GM11168 (cell line): ENCODE data around the gene MAGEA6.
"Not testable (repeated sequence)": the region's sequence is repeated elsewhere in the genome, so short reads cannot be mapped to it uniquely, and the experiment has no call there.

ENCODE experiments used
- in situ Hi-C: fragments of 300-500 bp; cut with MboI; formaldehyde crosslinking; loops from one replicate; pipeline ENCODE4 v1.12.0; 2022; ENCODE audit warnings: low sequenced_read_pairs; ENCODE audit not compliant: unreplicated experiment

Gene MAGEA6

GRCh38 chrX:152735101-152735500 is 34.4 kb downstream of the MAGEA6 start:
- in situ Hi-C loops = no loop called here

DNA sequence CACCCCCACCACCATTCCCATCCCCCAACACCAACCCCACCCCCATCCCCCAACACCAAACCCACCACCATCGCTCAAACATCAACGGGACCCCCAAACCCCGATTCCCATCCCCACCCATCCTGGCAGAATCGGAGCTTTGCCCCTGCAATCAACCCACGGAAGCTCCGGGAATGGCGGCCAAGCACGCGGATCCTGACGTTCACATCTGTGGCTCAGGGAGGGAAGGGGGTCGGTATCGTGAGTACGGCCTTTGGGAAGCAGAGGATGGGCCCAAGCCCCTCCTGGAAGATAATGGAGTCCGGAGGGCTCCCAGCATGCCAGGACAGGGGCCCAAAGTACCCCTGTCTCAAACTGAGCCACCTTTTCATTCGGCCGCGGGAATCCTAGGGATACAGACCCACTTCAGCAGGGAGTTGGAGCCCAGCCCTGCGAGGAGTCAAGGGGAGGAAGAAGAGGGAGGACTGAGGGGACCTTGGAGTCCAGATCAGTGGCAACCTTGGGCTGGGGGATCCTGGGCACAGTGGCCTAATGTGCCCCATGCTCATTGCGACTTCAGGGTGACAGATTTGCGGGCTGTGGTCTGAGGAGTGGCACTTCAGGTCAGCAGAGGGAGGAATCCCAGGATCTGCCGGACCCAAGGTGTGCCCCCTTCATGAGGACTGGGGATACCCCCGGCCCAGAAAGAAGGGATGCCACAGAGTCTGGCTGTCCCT is 35.2 kb downstream of the MAGEA6 start:
- in situ Hi-C loops = not testable (repeated sequence)

DNA sequence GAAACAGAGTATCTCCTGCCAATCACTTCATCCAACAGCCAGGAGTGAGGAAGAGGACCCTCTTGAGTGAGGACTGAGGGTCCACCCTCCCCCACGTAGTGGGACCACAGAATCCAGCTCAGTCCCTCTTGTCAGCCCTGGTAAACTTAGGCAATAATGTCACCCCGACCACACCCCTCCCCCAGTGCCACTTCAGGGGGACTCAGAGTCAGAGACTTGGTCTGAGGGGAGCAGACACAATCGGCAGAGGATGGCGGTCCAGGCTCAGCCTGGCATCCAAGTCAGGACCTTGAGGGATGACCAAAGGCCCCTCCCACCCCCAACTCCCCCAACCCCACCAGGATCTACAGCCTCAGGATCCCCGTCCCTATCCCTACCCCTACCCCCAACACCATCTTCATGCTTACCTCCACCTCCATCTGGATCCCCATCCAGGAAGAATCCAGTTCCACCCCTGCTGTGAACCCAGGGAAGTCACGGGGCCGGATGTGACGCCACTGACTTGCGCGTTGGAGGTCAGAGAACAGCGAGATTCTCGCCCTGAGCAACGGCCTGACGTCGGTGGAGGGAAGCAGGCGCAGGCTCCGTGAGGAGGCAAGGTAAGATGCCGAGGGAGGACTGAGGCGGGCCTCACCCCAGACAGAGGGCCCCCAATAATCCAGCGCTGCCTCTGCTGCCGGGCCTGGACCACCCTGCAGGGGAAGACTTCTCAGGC is 36.1 kb downstream of the MAGEA6 start, which contains the start of the genes CSAG1 and MAGEA12:
CSAG1 (minus strand) TSS at position 461 of the 715 bp plus-strand sequence. CDS start 1,261 bp downstream, outside the sequence.
MAGEA12 (plus strand) TSS at position 497 of the 715 bp plus-strand sequence. CDS start 2,405 bp downstream, outside the sequence.
- in situ Hi-C loops = no loop called here

DNA sequence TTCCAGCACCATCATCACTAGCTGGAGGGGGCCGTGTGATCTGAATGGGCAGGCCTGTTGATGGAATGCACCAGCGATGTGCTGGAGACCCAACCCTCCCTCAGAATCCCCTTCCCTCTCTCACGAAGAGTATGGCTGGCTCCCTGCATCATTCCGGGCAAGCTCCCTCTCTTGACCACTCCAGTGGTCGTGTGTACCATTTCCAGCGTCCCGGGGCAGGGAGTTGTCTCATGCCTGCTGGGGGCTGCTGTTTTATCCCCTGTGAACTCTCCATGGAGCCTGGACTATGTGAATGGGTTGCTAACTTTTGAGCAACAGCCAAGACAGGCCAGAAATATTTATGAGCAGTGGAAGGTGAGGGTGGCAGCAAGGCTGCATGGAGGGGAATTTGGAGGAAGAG is 44.1 kb downstream of the MAGEA6 start:
- in situ Hi-C loops = no loop called here
